CD14-positive monocyte (primary cell): ENCODE measurements around the gene KIF16B. TPM values are rescaled to one million over a fixed set of nuclear protein-coding genes. Genes with fewer than 3 reads are reported as not detected.

Source experiments
- DNase-seq, 3 donors: peaks; one replicate each; pipeline ENCODE4 v3.0.0-alpha.2; 2011 to 2022
- H2AFZ ChIP-seq: 2 replicates; pipeline ENCODE4 v1.6.0; 2012; ENCODE audit warnings: mild to moderate bottlenecking, low read depth, low read length, inconsistent platforms; ENCODE audit not compliant: insufficient read depth, poor library complexity, severe bottlenecking
- H3K27ac ChIP-seq, 2 donors: 1 replicate in 1 of 2; 2 replicates in 1 of 2; pipeline ENCODE4 v1.5.1; 2012 to 2013; ENCODE audit warnings: low read length in 2 of 2, control low read depth in 1 of 2, inconsistent platforms in 1 of 2, low read depth in 1 of 2, mild to moderate bottlenecking in 1 of 2
- H3K27me3 ChIP-seq, 2 donors: one replicate each; pipeline versions ENCODE4 v1.6.0 to v1.6.1; 2011 to 2013; ENCODE audit warnings: low read length in 2 of 2; ENCODE audit not compliant: control insufficient read depth in 2 of 2, insufficient read depth in 2 of 2
- H3K36me3 ChIP-seq, 2 donors: replicated peaks in 1 of 2; 1 replicate in 1 of 2; 2 replicates in 1 of 2; pipeline versions ENCODE4 v1.5.1 to v1.6.1; 2012 to 2013; ENCODE audit warnings: low read length in 2 of 2, control low read depth in 1 of 2, inconsistent platforms in 1 of 2, mild to moderate bottlenecking in 1 of 2; ENCODE audit not compliant: insufficient read depth in 2 of 2, control insufficient read depth in 1 of 2
- H3K4me1 ChIP-seq, 2 donors: 1 replicate in 1 of 2; 2 replicates in 1 of 2; pipeline versions ENCODE4 v1.5.1 to v1.6.1; 2012 to 2013; ENCODE audit warnings: low read length in 2 of 2, control low read depth in 1 of 2, inconsistent platforms in 1 of 2, mild to moderate bottlenecking in 1 of 2, moderate library complexity in 1 of 2; ENCODE audit not compliant: insufficient read depth in 2 of 2, control insufficient read depth in 1 of 2
- H3K4me2 ChIP-seq: replicated peaks from 2 replicates; pipeline ENCODE3; 2012; ENCODE audit warnings: low read length, moderate library complexity, mild to moderate bottlenecking; ENCODE audit not compliant: poor library complexity, severe bottlenecking; ENCODE audit errors: extremely low read depth
- H3K4me3 ChIP-seq, 3 experiments: fragments of 200-600 bp in 1 of 3; sonication (generic) in 1 of 3; replicated peaks in 1 of 3; 1 replicate in 2 of 3; 2 replicates in 1 of 3; pipeline ENCODE4 v1.5.1; 2011 to 2013; ENCODE audit warnings: low read length in 3 of 3, mild to moderate bottlenecking in 3 of 3, control low read depth in 2 of 3, low read depth in 2 of 3, inconsistent platforms in 1 of 3, moderate library complexity in 1 of 3
- H3K79me2 ChIP-seq: 2 replicates; pipeline ENCODE4 v1.6.0; 2012; ENCODE audit warnings: mild to moderate bottlenecking, control low read depth, inconsistent platforms, low read length, moderate library complexity; ENCODE audit not compliant: insufficient read depth
- H3K9ac ChIP-seq: 2 replicates; pipeline ENCODE4 v1.6.0; 2017; ENCODE audit warnings: low read length, mild to moderate bottlenecking; ENCODE audit not compliant: insufficient read depth, poor library complexity, severe bottlenecking
- H3K9me3 ChIP-seq, 2 donors: replicated peaks in 1 of 2; 1 replicate in 1 of 2; 2 replicates in 1 of 2; pipeline versions ENCODE4 v1.5.1 to v1.6.1; 2012 to 2013; ENCODE audit warnings: low read length in 2 of 2, control low read depth in 1 of 2; ENCODE audit not compliant: control insufficient read depth in 1 of 2, insufficient read depth in 1 of 2
- H4K20me1 ChIP-seq: 2 replicates; pipeline ENCODE4 v1.6.0; 2012; ENCODE audit warnings: mild to moderate bottlenecking, low read length, control low read depth, moderate library complexity; ENCODE audit not compliant: insufficient read depth
- H3K27ac Mint-ChIP-seq, 7 donors: one replicate each; pipeline ENCODE4 v1.8.0; 2020; ENCODE audit warnings: mild to moderate bottlenecking in 7 of 7, mixed read lengths in 7 of 7, moderate library complexity in 6 of 7, inconsistent platforms in 2 of 7
- H3K27me3 Mint-ChIP-seq, 3 donors: one replicate each; pipeline ENCODE4 v1.8.0; 2021 to 2022; ENCODE audit warnings: low read depth in 3 of 3, mild to moderate bottlenecking in 3 of 3, mixed read lengths in 3 of 3, moderate library complexity in 3 of 3, inconsistent platforms in 1 of 3
- H3K36me3 Mint-ChIP-seq, 2 donors: one replicate each; pipeline ENCODE4 v1.8.0; 2020; ENCODE audit warnings: mixed read lengths in 2 of 2, inconsistent platforms in 1 of 2, mild to moderate bottlenecking in 1 of 2
- H3K4me1 Mint-ChIP-seq: one replicate; pipeline ENCODE4 v1.8.0; 2020; ENCODE audit warnings: mild to moderate bottlenecking, mixed read lengths
- H3K4me3 Mint-ChIP-seq, 2 donors: one replicate each; pipeline ENCODE4 v1.8.0; 2020; ENCODE audit warnings: mild to moderate bottlenecking in 2 of 2, mixed read lengths in 2 of 2, moderate library complexity in 1 of 2
- H3K9me3 Mint-ChIP-seq, 7 donors: one replicate each; pipeline ENCODE4 v1.8.0; 2020 to 2022; ENCODE audit warnings: mixed read lengths in 7 of 7, mild to moderate bottlenecking in 6 of 7, moderate library complexity in 6 of 7, inconsistent platforms in 2 of 7
- CTCF ChIP-seq: fragments of 200-600 bp; IDR thresholded peaks from one replicate; pipeline ENCODE4 v1.8.0; 2022; ENCODE audit warnings: antibody characterized with exemption, mild to moderate bottlenecking
- WGBS: methylation state at CpG from one replicate; pipeline ENCODE4 v1.1.5; 2013; ENCODE audit warnings: missing lambda C conversion rate; ENCODE audit not compliant: insufficient coverage; 5-methylcytosine and 5-hydroxymethylcytosine counted together
- intact Hi-C, 2 donors: fragments of 100-400 bp; cut with micrococcal nuclease; formaldehyde crosslinking; loops; one replicate each; pipeline versions ENCODE4 v1.15.0 to v1.15.1; 2023
- polyA plus RNA-seq, 3 donors: library from polyadenylated mRNA; depleted of rRNA in 1 of 3; unstranded in 2 of 3; stranded (reverse) in 1 of 3; fragments of 300-500 nt in 2 of 3; fragments of >200 nt in 1 of 3; fragmentation: Illumina TruSeq in 2 of 3; gene quantifications; 1 replicate in 2 of 3; 2 replicates in 1 of 3; pipeline ENCODE4 v1.2.3, GENCODE V29; 2012 to 2021

Gene KIF16B
- polyA plus RNA-seq, 3 donors, result 0.89 to 2.9 (median 2.8) TPM

DNA sequence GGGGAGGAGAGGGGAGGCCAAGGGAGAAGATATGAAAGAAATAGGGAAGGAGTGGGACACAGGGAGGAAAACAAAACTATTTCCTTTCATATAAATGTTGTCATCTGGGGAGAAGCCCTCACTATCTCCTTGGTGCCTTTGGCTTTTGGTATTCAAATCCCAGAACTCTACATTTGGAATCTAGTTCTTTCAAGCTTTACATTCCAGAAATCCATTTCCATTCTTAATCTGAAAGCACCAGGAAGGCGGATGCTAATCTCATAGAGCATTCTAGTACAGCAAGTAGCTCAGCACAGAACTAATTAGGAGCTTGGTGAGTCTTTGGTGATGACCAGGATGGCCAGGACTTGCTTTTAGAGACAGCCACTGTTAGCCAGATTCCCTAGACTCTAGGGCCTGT, 177.9 kb downstream of the KIF16B start:
- Mint-ChIP-seq H3K4me3 (no peak overlapping the region), H3K9me3 (peaks cover 0 to 6% (median 0%) of the 10 kb centered on the region in 7 donors), H3K36me3 (peaks cover 11 to 13% of the 10 kb centered on the region in 2 donors), H3K27ac (no peak overlapping the region), H3K4me1 (peaks cover 18% of the 10 kb centered on the region), H3K27me3 (peaks cover 0 to 2% (median 0%) of the 10 kb centered on the region in 3 donors)
- TF ChIP-seq CTCF, result no peak
- Histone ChIP-seq H3K27ac (no peak overlapping the region), H3K9ac (no peak overlapping the region), H3K79me2 (no peaks in the 10 kb centered on the region), H3K9me3 (no peaks in the 10 kb centered on the region), H3K4me2 (no peak overlapping the region), H3K4me1 (peaks cover 15% of the 10 kb centered on the region in 2 donors), H3K36me3 (no peaks in the 10 kb centered on the region), H4K20me1 (no peaks in the 10 kb centered on the region), H2AFZ (no peak overlapping the region), H3K27me3 (no peaks in the 10 kb centered on the region), H3K4me3 (no peak overlapping the region)
- no peak for DNase-seq
- intact Hi-C loops, result no loop called here
- WGBS, result no CpG with 5 or more reads among the region's 1 CpG

DNA sequence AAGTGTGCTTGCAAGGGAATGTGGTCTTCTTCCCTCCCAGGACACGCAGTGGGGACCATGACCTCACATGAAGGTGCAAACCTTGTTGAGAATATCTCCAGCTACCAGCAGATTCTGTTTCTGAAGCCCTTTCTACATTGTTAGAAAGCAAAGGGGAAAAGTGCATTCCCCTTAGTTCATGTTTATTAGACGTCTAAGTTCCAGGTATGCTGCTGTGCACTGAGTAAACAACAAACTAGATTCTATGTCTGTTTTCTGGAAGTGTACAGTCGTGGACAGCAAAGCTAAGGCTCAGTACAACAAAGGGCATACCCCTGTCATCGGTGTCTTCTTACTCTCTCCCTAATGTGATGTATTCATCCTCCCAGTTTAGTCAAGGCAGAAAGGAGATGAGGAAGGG, 178.5 kb downstream of the KIF16B start:
- no peak for TF ChIP-seq CTCF
- Histone ChIP-seq H3K4me3 (no peak overlapping the region), H3K9ac (no peak overlapping the region), H2AFZ (no peak overlapping the region), H3K4me2 (no peak overlapping the region), H3K79me2 (no peaks in the 10 kb centered on the region), H3K4me1 (peaks cover 16 to 17% of the 10 kb centered on the region in 2 donors), H4K20me1 (no peaks in the 10 kb centered on the region), H3K27ac (no peak overlapping the region), H3K9me3 (no peaks in the 10 kb centered on the region), H3K36me3 (no peaks in the 10 kb centered on the region), H3K27me3 (no peaks in the 10 kb centered on the region)
- Mint-ChIP-seq H3K27me3 (peaks cover 0 to 2% (median 0%) of the 10 kb centered on the region in 3 donors), H3K27ac (no peak overlapping the region), H3K9me3 (peaks cover 0 to 4% (median 0%) of the 10 kb centered on the region in 7 donors), H3K4me3 (no peak overlapping the region), H3K4me1 (peaks cover 19% of the 10 kb centered on the region), H3K36me3 (peaks cover 9 to 11% of the 10 kb centered on the region in 2 donors)
- intact Hi-C loops, result no loop called here
- DNase-seq, result no peak
- 92% methylated on average over 2 of the region's 4 CpGs for WGBS
